Esophagus muscularis mucosa (tissue), 3 donors: ENCODE data around the gene TMEM97.
"Not testable (repeated sequence)": the region's sequence is repeated elsewhere in the genome, so short reads cannot be mapped to it uniquely, and the experiment has no call there.

Experiments used
- POLR2AphosphoS5 ChIP-seq, 2 donors: sonication (generic); formaldehyde crosslinking; IDR thresholded peaks; one replicate each; pipeline ENCODE4 v1.6.1; 2017; ENCODE audit warnings: antibody characterized with exemption in 2 of 2
- TF ChIP-seq, protein P1 (sequence below), 3 experiments: fragments of 200-600 bp in 2 of 3; fragments of 450-650 bp in 1 of 3; sonication (generic) in 2 of 3; IDR thresholded peaks; one replicate each; pipeline ENCODE4 v1.5.1; 2017 to 2019; ENCODE audit warnings: antibody characterized with exemption in 3 of 3, mild to moderate bottlenecking in 2 of 3, moderate library complexity in 1 of 3

DNA sequence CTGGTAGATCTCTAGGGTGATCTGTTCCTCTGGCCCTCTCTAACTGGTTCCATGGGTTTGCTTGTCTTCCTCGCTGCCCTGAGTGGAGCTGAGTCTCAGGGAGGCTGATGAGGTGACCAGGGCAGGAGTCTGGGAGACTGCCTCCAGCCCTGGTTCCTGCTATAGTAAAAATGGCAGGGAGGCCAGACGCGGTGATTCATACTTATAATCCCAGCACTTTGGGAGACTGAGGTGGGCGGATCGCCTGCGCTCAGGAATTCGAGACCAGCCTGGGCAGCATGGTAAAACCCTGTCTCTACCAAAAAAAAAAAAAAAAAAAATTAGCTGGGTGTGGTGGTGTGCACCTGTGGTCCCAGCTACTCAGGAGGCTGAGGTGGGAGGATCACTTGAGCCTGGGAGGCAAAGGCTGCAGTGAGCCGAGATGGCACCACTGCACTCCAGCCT, 19.8 kb downstream of the TMEM97 start:
- TF ChIP-seq, protein P1, sequence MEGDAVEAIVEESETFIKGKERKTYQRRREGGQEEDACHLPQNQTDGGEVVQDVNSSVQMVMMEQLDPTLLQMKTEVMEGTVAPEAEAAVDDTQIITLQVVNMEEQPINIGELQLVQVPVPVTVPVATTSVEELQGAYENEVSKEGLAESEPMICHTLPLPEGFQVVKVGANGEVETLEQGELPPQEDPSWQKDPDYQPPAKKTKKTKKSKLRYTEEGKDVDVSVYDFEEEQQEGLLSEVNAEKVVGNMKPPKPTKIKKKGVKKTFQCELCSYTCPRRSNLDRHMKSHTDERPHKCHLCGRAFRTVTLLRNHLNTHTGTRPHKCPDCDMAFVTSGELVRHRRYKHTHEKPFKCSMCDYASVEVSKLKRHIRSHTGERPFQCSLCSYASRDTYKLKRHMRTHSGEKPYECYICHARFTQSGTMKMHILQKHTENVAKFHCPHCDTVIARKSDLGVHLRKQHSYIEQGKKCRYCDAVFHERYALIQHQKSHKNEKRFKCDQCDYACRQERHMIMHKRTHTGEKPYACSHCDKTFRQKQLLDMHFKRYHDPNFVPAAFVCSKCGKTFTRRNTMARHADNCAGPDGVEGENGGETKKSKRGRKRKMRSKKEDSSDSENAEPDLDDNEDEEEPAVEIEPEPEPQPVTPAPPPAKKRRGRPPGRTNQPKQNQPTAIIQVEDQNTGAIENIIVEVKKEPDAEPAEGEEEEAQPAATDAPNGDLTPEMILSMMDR (IDR thresholded peaks at IDR 0.05), result not testable (repeated sequence)
- TF ChIP-seq POLR2AphosphoS5 (IDR thresholded peaks at IDR 0.05), result not testable (repeated sequence)
